Measurements from ENCODE around the gene TPM2.

Gene TPM2

GRCh38 chr9:35696520-35697215, 6.9 kb upstream of the TPM2 start:
- DNase-seq (ENCODE audit: low read depth in 2 of 2): peak; percentile 21 to 36

GRCh38 chr9:35695943-35696401, 6.2 kb upstream of the TPM2 start:
- DNase-seq (ENCODE audit: low read depth in 2 of 2): no peak

- no peak for DNase-seq (ENCODE audit: low read depth in 2 of 2)
These were observed 2.1 kb upstream of the TPM2 start for GRCh38 chr9:35691757-35692301.

GRCh38 chr9:35691334-35691650, 1.6 kb upstream of the TPM2 start:
- no peak for DNase-seq (ENCODE audit: low read depth in 2 of 2)

- peak in 1 of 2 donors; percentile 37 for DNase-seq (ENCODE audit: low read depth in 2 of 2)
These were observed 1.0 kb upstream of the TPM2 start for GRCh38 chr9:35690614-35691333.

- no peak for DNase-seq (ENCODE audit: low read depth in 2 of 2)
These were observed 529 bp upstream of the TPM2 start for GRCh38 chr9:35690294-35690613.

- DNase-seq (ENCODE audit: low read depth in 2 of 2): peak in 1 of 2 donors; percentile 27
These were observed 875 bp downstream of the TPM2 start for GRCh38 chr9:35688558-35689541.

GRCh38 chr9:35687972-35688557, 1.7 kb downstream of the TPM2 start:
- DNase-seq (ENCODE audit: low read depth in 2 of 2): no peak

GRCh38 chr9:35687306-35687705, 2.4 kb downstream of the TPM2 start:
- no peak for DNase-seq (ENCODE audit: low read depth in 2 of 2)

- no peak for DNase-seq (ENCODE audit: low read depth in 2 of 2)
These were observed 3.2 kb downstream of the TPM2 start for GRCh38 chr9:35686222-35687203.

- DNase-seq (ENCODE audit: low read depth in 2 of 2): no peak
These were observed 4.2 kb downstream of the TPM2 start for GRCh38 chr9:35685506-35685905.

GRCh38 chr9:35684921-35685320, 4.8 kb downstream of the TPM2 start:
- DNase-seq (ENCODE audit: low read depth in 2 of 2): no peak

- no peak for DNase-seq (ENCODE audit: low read depth in 2 of 2)
These were observed 6.4 kb downstream of the TPM2 start for GRCh38 chr9:35683323-35683722.

- DNase-seq (ENCODE audit: low read depth in 2 of 2): no peak
These were observed 7.0 kb downstream of the TPM2 start for GRCh38 chr9:35682520-35683315.

- no peak for DNase-seq (ENCODE audit: low read depth in 2 of 2)
These were observed 7.7 kb downstream of the TPM2 start for GRCh38 chr9:35682051-35682450.

GRCh38 chr9:35681341-35682002, 8.3 kb downstream of the TPM2 start:
- no peak for DNase-seq (ENCODE audit: low read depth in 2 of 2)

- no peak for DNase-seq (ENCODE audit: low read depth in 2 of 2)
These were observed 9.2 kb downstream of the TPM2 start for GRCh38 chr9:35680331-35681105.

- no peak for DNase-seq (ENCODE audit: low read depth in 2 of 2)
These were observed 9.9 kb downstream of the TPM2 start for GRCh38 chr9:35679766-35680330.

Data from activated CD4-positive, alpha-beta T cell treated with anti-CD3 and anti-CD28 coated beads for 24 hours (primary cell).